ENCODE results near the gene GALNT7. TPM values are rescaled to one million over a fixed set of nuclear protein-coding genes. Genes with fewer than 3 reads are reported as not detected.

The GALNT7 gene
- polyA plus RNA-seq, 3 donors: 12.3 to 29.0 (median 19.7) TPM

- Mint-ChIP-seq H3K4me1 (peaks cover 52% of the 10 kb centered on the region), H3K27me3 (ENCODE audit: low read depth in 3 of 3) (no peaks in the 10 kb centered on the region), H3K27ac (peak overlapping the region; percentile 54 to 84 (median 74)), H3K4me3 (peak overlapping the region; percentile 56 to 68), H3K36me3 (peaks cover 5 to 8% of the 10 kb centered on the region in 2 donors), H3K9me3 (peaks cover 0 to 5% (median 0%) of the 10 kb centered on the region in 7 donors)
- Histone ChIP-seq H3K9me3 (replicated peaks in 1 of 2; ENCODE audit: control insufficient read depth in 1 of 2, insufficient read depth in 1 of 2, low read length in 2 of 2) (no peaks in the 10 kb centered on the region), H3K79me2 (ENCODE audit: insufficient read depth, low read length) (peaks cover 100% of the 10 kb centered on the region), H4K20me1 (ENCODE audit: insufficient read depth, low read length) (peaks cover 43% of the 10 kb centered on the region), H3K27me3 (ENCODE audit: control insufficient read depth in 2 of 2, insufficient read depth in 2 of 2, low read length in 2 of 2) (no peaks in the 10 kb centered on the region), H3K4me2 (replicated peaks; ENCODE audit: extremely low read depth, low read length, poor library complexity, severe bottlenecking) (peak overlapping the region; percentile 55), H3K4me3 (replicated peaks in 1 of 3; ENCODE audit: low read depth in 2 of 3, low read length in 3 of 3) (peak overlapping the region in 2 of 3 experiments; percentile 30 to 44), H3K9ac (ENCODE audit: insufficient read depth, low read length, poor library complexity, severe bottlenecking) (no peak overlapping the region), H3K4me1 (ENCODE audit: control insufficient read depth in 1 of 2, insufficient read depth in 2 of 2, low read length in 2 of 2) (peaks cover 35 to 40% of the 10 kb centered on the region in 2 donors), H2AFZ (ENCODE audit: insufficient read depth, low read depth, low read length, poor library complexity, severe bottlenecking) (no peak overlapping the region), H3K27ac (ENCODE audit: low read depth in 1 of 2, low read length in 2 of 2) (peak overlapping the region in 1 of 2 donors; percentile 65), H3K36me3 (replicated peaks in 1 of 2; ENCODE audit: control insufficient read depth in 1 of 2, insufficient read depth in 2 of 2, low read length in 2 of 2) (no peaks in the 10 kb centered on the region)
- no CpG with 5 or more reads among the region's 5 CpGs for WGBS (ENCODE audit: insufficient coverage)
- no peak for TF ChIP-seq CTCF (IDR thresholded peaks at IDR 0.05)
- peak; percentile 25 to 36 (median 29) for DNase-seq
- intact Hi-C loops (cut with micrococcal nuclease): no loop called here
Measured at GRCh38 chr4:173185847-173186510, 17.4 kb downstream of the GALNT7 start.

- peaks cover 22 to 23% of the 10 kb centered on the region in 2 donors for H3K4me1 ChIP-seq (ENCODE audit: control insufficient read depth in 1 of 2, insufficient read depth in 2 of 2, low read length in 2 of 2)
- Mint-ChIP-seq H3K4me1 (peaks cover 50% of the 10 kb centered on the region), H3K9me3 (peaks cover 0 to 5% (median 0%) of the 10 kb centered on the region in 7 donors), H3K36me3 (peaks cover 5 to 8% of the 10 kb centered on the region in 2 donors), H3K27ac (no peak overlapping the region), H3K27me3 (ENCODE audit: low read depth in 3 of 3) (no peaks in the 10 kb centered on the region), H3K4me3 (no peak overlapping the region)
- intact Hi-C loops (cut with micrococcal nuclease): no loop called here
- H3K9ac ChIP-seq (ENCODE audit: insufficient read depth, low read length, poor library complexity, severe bottlenecking): no peak overlapping the region
- H3K9me3 ChIP-seq (replicated peaks in 1 of 2; ENCODE audit: control insufficient read depth in 1 of 2, insufficient read depth in 1 of 2, low read length in 2 of 2): no peaks in the 10 kb centered on the region
- TF ChIP-seq CTCF (IDR thresholded peaks at IDR 0.05): no peak
- H4K20me1 ChIP-seq (ENCODE audit: insufficient read depth, low read length): peaks cover 49% of the 10 kb centered on the region
- no peak overlapping the region for H3K4me2 ChIP-seq (replicated peaks; ENCODE audit: extremely low read depth, low read length, poor library complexity, severe bottlenecking)
- H3K27me3 ChIP-seq (ENCODE audit: control insufficient read depth in 2 of 2, insufficient read depth in 2 of 2, low read length in 2 of 2): no peaks in the 10 kb centered on the region
- no peak overlapping the region for H2AFZ ChIP-seq (ENCODE audit: insufficient read depth, low read depth, low read length, poor library complexity, severe bottlenecking)
- no peak for DNase-seq
- no peak overlapping the region for H3K4me3 ChIP-seq (replicated peaks in 1 of 3; ENCODE audit: low read depth in 2 of 3, low read length in 3 of 3)
- WGBS (ENCODE audit: insufficient coverage): no CpG with 5 or more reads among the region's 1 CpG
- H3K36me3 ChIP-seq (replicated peaks in 1 of 2; ENCODE audit: control insufficient read depth in 1 of 2, insufficient read depth in 2 of 2, low read length in 2 of 2): no peaks in the 10 kb centered on the region
- no peak overlapping the region for H3K27ac ChIP-seq (ENCODE audit: low read depth in 1 of 2, low read length in 2 of 2)
- H3K79me2 ChIP-seq (ENCODE audit: insufficient read depth, low read length): peaks cover 100% of the 10 kb centered on the region
Measured at GRCh38 chr4:173187732-173188131, 19.1 kb downstream of the GALNT7 start.
